Ureter (tissue), 1 donor: ENCODE measurements around the gene CRHR1. TPM values are rescaled to one million over a fixed set of nuclear protein-coding genes. Genes with fewer than 3 reads are reported as not detected.

Experiments used
- DNase-seq: peaks from one replicate; pipeline ENCODE4 v3.0.0-alpha.2; 2020; ENCODE audit warnings: low spot score
- total RNA-seq: library from RNA; stranded (reverse); gene quantifications from one replicate; pipeline ENCODE4 v1.2.4, GENCODE V29; 2023
- donor health status: DM: yes; HTN: yes; CAD: no.

The CRHR1 gene
- total RNA-seq, 1 donor from 2014 or later, result not detected

- no peak for DNase-seq
Observed at GRCh38 chr17:45758544-45758943, 25.6 kb upstream of the CRHR1 start.

DNA sequence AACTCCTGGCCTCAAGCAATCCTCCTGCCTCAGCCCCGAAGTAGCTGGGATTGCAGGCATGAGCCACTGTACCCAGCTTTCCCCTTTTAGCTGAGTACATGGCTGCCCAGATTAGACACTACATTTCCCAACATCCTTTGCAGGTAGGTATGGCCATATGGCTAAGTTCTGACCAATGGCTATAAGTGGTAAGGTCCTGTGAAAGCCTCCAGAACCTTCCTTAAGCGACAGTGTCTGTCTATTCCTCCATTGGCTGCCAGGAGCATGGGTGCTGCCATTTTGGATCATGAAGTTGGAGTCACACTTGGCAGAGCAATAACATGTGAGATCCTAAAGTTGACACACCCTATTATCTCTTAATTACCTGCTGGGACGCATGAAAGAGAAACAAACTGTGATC, 24.4 kb upstream of the CRHR1 start:
- DNase-seq, result no peak

GRCh38 chr17:45761957-45762565, 22.1 kb upstream of the CRHR1 start:
- no peak for DNase-seq

DNA sequence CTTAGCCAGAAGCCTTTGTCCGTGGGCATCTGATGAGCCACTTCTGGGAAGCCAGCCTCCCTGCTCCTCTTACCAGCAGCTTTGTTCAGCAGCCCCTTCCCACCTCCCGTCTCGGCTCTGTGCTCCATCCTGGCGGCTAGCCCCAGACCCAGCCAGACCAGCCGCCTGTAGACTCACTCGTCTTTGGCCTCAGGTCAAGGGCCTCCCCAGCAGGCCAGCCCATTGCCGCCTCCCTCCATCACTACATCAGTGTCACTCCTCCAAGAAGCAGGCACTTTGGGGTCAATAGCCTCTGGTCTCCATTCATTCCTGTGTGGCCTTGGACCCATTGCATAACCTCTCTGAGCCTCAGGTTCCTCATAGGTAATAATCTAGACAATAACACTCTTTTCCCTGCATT, 20.9 kb upstream of the CRHR1 start:
- DNase-seq, result no peak

DNA sequence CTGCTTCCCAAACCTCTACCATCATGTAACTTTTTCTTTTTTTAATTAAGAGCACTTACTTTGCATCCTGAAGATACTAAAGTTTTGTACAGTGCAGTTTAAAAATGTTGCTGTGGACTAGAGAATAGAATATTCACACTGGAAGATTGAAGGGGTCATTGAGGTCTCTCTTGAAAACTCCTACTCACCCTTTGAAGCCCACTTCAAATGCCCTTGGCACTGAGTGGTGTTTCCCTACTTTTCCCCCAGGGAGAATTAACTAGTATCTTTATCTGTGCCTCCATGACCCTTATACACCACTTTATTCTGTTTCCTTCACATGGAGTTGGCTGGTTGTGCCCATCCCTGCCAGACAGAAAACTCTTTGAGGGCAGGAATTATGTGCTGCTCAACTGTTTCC, 19.6 kb upstream of the CRHR1 start:
- DNase-seq, result no peak

GRCh38 chr17:45768000-45768399, 16.1 kb upstream of the CRHR1 start:
- no peak for DNase-seq

- no peak for DNase-seq
Observed at GRCh38 chr17:45770632-45771270, 13.4 kb upstream of the CRHR1 start.

- no peak for DNase-seq
Observed at GRCh38 chr17:45771271-45771959, 12.7 kb upstream of the CRHR1 start.

DNA sequence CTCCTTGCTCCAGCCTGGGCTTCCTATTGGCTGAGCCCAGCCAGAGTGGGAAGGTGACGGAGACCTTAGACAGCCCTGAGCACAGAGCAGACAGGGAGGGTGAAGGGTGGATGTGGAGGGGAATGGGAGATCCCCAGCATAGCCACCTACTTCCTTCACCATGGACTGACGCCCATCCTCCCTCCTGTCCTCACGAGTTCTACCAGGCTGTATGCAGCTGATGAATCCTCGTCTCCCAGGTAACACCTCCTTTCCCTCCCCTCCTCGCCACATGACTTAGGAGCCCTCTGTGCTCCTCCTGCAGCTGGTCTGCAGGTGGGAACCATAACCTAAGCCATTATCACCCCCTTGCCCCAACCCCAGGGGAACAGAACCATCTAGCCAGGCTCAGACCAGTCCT, 9.0 kb upstream of the CRHR1 start:
- DNase-seq, result no peak

DNA sequence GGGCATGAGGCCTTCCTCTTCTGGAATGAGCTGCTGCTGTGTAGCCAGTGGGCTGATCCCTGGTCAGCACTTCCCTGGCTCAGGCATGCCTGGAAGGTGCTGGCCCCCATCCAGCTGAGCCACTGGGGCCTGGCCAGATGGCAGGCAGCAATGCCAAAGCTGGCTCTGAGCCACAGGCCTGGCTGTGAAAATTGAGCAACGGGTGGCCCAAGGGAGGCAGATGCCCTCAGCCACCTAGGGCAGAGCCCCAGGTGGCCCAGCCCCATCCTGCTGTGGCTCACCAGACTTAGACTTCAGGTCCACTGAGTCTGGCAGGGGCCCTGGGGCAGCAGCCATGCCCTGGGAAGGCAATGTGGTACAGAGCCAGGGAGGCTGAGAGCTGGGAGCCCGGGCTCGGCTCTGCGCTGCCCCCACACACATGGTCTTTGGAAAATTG, 8.5 kb upstream of the CRHR1 start:
- no peak for DNase-seq

DNA sequence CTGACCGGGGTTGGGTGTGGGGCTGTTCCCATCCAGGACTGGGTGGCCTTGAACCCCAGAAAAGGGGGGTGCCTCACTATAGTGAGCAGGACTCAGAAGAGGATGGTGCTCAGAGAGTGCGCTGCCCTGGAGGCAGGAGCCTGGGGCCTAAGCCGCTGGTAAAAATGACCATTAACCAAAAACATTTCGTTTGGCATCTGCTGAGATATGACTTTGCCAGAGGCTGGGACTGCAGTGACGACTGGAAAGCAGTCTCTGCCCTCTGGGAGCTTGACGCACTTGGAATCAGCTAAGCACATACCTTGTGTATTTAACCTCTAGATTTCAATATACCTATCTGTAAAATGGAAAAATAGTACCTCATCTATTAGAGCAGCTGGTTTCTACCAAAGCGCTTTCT, 7.2 kb upstream of the CRHR1 start:
- DNase-seq, result no peak

DNA sequence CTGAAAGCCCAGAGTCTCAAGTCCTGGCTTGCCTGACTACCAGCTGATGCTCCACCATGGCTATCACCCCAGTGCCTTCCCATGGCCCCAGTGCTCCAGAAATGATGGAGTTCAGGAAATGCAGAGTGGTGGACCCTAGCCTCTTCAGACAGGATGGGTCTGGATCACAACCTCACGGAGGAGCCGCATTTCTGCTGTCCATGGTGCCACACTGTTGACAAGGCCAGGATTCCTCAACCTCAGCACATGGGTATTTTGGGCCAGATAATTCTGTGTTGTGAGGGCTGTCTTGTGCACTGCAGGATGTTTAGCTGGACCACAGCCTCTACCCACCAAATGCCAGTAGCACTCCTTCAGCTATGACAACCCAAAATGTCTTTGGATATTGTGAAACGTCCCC, 6.7 kb upstream of the CRHR1 start:
- DNase-seq, result no peak

DNA sequence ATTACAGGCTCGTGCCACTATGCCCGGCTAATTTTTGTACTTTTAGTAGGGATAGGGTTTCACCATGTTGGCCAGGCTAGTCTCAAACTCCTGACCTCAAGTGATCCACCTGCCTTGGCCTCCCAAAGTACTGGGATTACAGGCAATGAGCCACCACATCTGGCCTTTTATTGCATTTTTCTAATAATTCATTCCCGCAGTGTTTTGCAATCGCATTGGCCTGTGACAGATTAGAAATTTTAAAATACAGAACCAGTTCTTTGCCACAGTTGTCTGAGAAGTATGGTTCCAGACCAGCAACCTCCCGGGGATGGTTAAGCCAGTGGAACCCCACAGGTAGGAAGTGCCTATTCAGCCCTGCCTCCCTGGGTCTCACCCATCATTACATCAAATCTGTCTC, 3.2 kb upstream of the CRHR1 start:
- DNase-seq, result no peak

GRCh38 chr17:45782889-45783592, 1.1 kb upstream of the CRHR1 start:
- no peak for DNase-seq

- DNase-seq, result no peak
Observed at GRCh38 chr17:45783593-45784292, 377 bp upstream of the CRHR1 start.

DNA sequence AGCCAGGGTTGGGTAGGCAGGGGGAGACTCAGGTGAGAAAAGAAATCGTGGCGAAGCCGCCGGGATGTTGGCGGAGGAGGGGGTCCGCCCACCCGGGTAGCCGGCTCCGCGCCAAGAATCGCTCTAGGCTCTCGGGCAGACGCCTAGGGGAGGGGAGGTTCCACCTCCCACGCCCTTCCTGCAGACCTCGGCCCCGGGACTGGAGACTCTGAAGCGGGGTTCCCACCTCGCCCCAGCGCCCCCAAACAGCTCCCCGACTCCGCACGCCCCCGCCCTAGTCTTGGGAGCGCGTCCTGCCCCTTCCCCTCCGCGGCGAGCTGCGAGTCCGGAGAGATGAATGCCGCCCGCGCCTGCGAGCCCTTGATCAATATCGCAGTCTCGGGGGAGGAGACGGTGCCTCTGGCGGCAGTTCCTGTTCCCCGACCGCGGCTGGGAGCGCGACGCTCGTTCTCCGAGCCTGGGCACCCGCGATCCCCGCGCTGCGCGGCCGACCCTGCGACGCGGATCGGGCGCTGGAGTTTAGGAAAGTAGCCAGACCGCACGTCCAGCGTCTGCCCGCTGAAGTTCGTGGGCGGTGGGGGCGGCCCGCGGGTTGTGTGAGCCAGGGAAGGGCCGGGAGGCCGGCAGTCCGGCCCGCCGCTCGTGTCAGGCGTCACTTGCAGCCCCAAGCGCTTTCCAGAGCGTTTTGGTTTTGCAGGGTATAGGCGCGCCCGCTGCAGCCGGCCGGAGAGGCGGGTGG, 790 bp downstream of the CRHR1 start:
- peak; percentile 50 for DNase-seq

GRCh38 chr17:45785480-45786193, 1.5 kb downstream of the CRHR1 start:
- no peak for DNase-seq

GRCh38 chr17:45786349-45786748, 2.2 kb downstream of the CRHR1 start:
- DNase-seq, result no peak

- DNase-seq, result no peak
Observed at GRCh38 chr17:45787044-45787443, 2.9 kb downstream of the CRHR1 start.

DNA sequence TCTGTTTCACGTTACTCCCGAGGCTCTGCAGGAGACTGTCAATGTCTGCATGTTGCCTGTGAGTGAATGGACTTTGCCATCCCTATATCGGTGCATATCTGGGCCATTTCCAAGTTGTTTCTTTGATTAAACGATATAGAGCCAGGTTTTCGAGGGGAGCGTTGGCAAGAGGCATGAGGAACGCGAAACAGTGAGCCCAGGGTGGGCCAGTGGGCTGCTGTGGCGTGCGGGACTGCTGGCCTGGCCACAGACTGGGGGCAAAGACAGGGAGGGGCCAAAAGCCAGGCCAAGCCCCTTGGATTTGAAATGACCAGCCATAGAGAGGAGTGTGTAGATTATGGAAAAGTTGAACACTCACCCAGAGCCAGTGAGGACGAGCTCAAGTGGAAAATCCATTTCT, 3.5 kb downstream of the CRHR1 start:
- DNase-seq, result no peak

DNA sequence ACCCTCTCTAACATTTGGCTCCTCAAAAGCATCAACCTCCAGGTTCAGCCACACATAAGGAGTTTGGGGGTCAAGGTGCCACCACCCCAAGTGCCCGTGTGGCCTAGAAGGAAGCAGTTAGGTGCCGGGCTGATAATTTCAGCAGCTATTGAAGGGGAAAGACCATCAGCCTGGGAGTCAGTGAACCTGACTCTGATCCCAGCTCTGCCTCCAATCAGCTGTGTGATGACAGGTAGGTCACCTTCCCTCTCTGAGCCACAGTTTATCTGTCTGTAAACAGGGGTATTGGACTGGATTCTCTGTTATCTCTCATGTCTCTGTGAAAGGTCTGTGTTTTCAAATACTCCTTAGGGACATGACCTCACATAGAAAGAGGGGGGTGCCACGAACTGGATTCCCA, 3.9 kb downstream of the CRHR1 start:
- DNase-seq, result no peak
